OCI-LY7 (cell line): ENCODE data around the gene NTPCR. TPM values are rescaled to one million over a fixed set of nuclear protein-coding genes. Genes with fewer than 3 reads are reported as not detected.
A peak's percentile ranks its signal among the peaks of the same experiment; 100 is the strongest.

Experiments used
- BruUV-seq: library from RNA; stranded (reverse); fragments of 400-500 nt; replicated peaks from 2 replicates; lab custom pipeline; 2021; lab: Mats Ljungman, UMichigan
- CTCF ChIA-PET: fragments of 300-600 bp; sonication (Branson Sonifier 250); formaldehyde crosslinking; loops from one replicate; lab custom pipeline; 2022; ENCODE audit warnings: antibody characterized with exemption; ENCODE audit not compliant: unreplicated experiment; lab: Charles Lee
- POLR2A ChIA-PET: fragments of 300-600 bp; sonication (Branson Sonifier 250); formaldehyde crosslinking; loops from one replicate; lab custom pipeline; 2022; ENCODE audit warnings: antibody characterized with exemption; lab: Charles Lee
- DNase-seq: peaks from one replicate; pipeline ENCODE4 v3.0.0-alpha.2; 2015; ENCODE audit warnings: low spot score
- H2AFZ ChIP-seq: fragments of 200-600 bp; sonication (generic), shearing (Covaris generic); 2 replicates; pipeline ENCODE4 v1.6.1; 2014; ENCODE audit warnings: mild to moderate bottlenecking, antibody characterized with exemption, low read length, moderate library complexity
- H3K27ac ChIP-seq: fragments of 200-600 bp; sonication (generic); 2 replicates; pipeline ENCODE4 v1.5.1; 2014; ENCODE audit warnings: mixed run types, low read depth, mild to moderate bottlenecking, moderate library complexity, low read length, inconsistent platforms; ENCODE audit not compliant: poor library complexity, severe bottlenecking
- H3K36me3 ChIP-seq: fragments of 200-600 bp; sonication (generic); 2 replicates; pipeline ENCODE4 v1.6.1; 2014; ENCODE audit warnings: mild to moderate bottlenecking, antibody characterized with exemption, low read length, moderate library complexity, mixed read lengths; ENCODE audit not compliant: insufficient read depth
- H3K4me1 ChIP-seq: fragments of 200-600 bp; sonication (generic); 2 replicates; pipeline ENCODE4 v1.5.1; 2014; ENCODE audit warnings: mild to moderate bottlenecking, low read length; ENCODE audit not compliant: insufficient read depth, poor library complexity, severe bottlenecking
- H3K4me2 ChIP-seq: fragments of 200-600 bp; sonication (generic); 2 replicates; pipeline ENCODE4 v1.6.1; 2014; ENCODE audit warnings: mild to moderate bottlenecking, low read length
- H3K4me3 ChIP-seq: fragments of 200-600 bp; sonication (generic); 2 replicates; pipeline ENCODE4 v1.5.1; 2014; ENCODE audit warnings: mild to moderate bottlenecking, low read depth, low read length; ENCODE audit not compliant: poor library complexity, severe bottlenecking
- H3K79me2 ChIP-seq: fragments of 200-600 bp; sonication (generic); 2 replicates; pipeline ENCODE4 v1.6.1; 2016; ENCODE audit warnings: low read depth, mild to moderate bottlenecking, low read length, moderate library complexity, mixed read lengths; ENCODE audit not compliant: insufficient read depth
- H3K9me2 ChIP-seq: fragments of 200-600 bp; sonication (generic); 2 replicates; pipeline ENCODE4 v1.6.1; 2016; ENCODE audit warnings: mild to moderate bottlenecking, low read length, mixed read lengths; ENCODE audit not compliant: insufficient read depth
- H3K9me3 ChIP-seq: fragments of 200-600 bp; sonication (generic); 2 replicates; pipeline ENCODE4 v1.6.1; 2014; ENCODE audit warnings: mild to moderate bottlenecking, mixed run types, low read length, mixed read lengths
- H4K20me1 ChIP-seq: fragments of 200-600 bp; sonication (generic); 2 replicates; pipeline ENCODE4 v1.6.1; 2014; ENCODE audit warnings: mild to moderate bottlenecking, antibody characterized with exemption, low read length, moderate library complexity, mixed read lengths; ENCODE audit not compliant: insufficient read depth
- EZH2phosphoT487 ChIP-seq: fragments of 200-600 bp; sonication (generic); IDR thresholded peaks from 2 replicates; pipeline ENCODE4 v1.6.1; 2018; ENCODE audit warnings: low read depth, borderline replicate concordance, mild to moderate bottlenecking, mixed run types, antibody characterized with exemption, low read length, moderate library complexity, mixed read lengths
- intact Hi-C: fragments of 100-400 bp; cut with micrococcal nuclease; formaldehyde crosslinking; loops from one replicate; pipeline ENCODE4 v1.10.0; 2022; ENCODE audit not compliant: unreplicated experiment
- total RNA-seq, 2 experiments: library from RNA; depleted of rRNA in 1 of 2; stranded (reverse); fragments of >200 nt in 1 of 2; shearing (Covaris generic) in 1 of 2; gene quantifications; 2 replicates each; pipeline ENCODE4 v1.2.3, GENCODE V29; 2014 to 2022
- TF ChIP-seq, protein P1 (sequence below): fragments of 200-600 bp; sonication (generic); conservative IDR thresholded peaks from 2 replicates; pipeline ENCODE4 v1.5.1; 2014; ENCODE audit warnings: mild to moderate bottlenecking, antibody characterized with exemption, low read length, moderate library complexity, mixed read lengths

The NTPCR gene
- total RNA-seq, 2 experiments from 2014 or later, result 17.3 to 39.1 TPM

DNA sequence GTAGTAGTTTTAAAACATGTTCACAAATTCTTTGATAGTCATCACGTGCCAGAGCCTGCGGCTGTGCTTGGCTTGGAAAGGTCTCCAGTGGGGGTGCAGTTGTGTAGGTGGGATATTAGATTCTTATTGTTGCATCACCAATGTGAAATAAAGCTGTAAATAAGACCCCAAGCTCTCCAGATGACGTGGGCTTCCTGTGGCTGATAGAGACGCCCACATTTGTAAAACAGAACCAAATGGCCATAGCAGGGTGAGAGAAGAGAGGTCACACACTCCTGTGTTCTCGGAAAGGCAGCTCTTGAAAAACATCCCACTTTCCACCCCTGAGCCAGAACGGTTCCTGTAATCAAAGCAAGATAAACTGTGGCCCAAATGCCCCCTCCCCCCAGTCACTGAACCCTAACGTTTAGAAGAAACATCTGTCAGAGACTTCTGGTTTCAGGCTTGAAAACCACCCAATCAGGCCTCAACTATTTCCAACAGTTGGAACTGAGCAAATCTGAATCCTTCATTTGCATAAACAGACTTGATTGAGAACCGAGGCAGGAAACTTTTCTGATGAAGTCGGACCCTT, 6.6 kb upstream of the NTPCR start:
- intact Hi-C loops, result no loop called here
- ChIA-PET POLR2A (no interaction called here), CTCF (no interaction called here)
- Histone ChIP-seq H3K9me2 (no peaks in the 10 kb centered on the region), H3K79me2 (no peaks in the 10 kb centered on the region), H3K27ac (no peak overlapping the region), H3K4me1 (peaks cover 11% of the 10 kb centered on the region), H4K20me1 (no peaks in the 10 kb centered on the region), H3K4me3 (peak overlapping the region; percentile 4), H3K9me3 (peaks cover 6% of the 10 kb centered on the region; the same call in 1 of the 2 replicates), H2AFZ (peak overlapping the region; percentile 75; the same call in 1 of the 2 replicates), H3K4me2 (peak overlapping the region; percentile 10; the same call in 1 of the 2 replicates), H3K36me3 (no peaks in the 10 kb centered on the region)
- BruUV-seq, result no TSS peak
- peak; percentile 56 for DNase-seq
- no peak for TF ChIP-seq EZH2phosphoT487
- TF ChIP-seq, protein P1, sequence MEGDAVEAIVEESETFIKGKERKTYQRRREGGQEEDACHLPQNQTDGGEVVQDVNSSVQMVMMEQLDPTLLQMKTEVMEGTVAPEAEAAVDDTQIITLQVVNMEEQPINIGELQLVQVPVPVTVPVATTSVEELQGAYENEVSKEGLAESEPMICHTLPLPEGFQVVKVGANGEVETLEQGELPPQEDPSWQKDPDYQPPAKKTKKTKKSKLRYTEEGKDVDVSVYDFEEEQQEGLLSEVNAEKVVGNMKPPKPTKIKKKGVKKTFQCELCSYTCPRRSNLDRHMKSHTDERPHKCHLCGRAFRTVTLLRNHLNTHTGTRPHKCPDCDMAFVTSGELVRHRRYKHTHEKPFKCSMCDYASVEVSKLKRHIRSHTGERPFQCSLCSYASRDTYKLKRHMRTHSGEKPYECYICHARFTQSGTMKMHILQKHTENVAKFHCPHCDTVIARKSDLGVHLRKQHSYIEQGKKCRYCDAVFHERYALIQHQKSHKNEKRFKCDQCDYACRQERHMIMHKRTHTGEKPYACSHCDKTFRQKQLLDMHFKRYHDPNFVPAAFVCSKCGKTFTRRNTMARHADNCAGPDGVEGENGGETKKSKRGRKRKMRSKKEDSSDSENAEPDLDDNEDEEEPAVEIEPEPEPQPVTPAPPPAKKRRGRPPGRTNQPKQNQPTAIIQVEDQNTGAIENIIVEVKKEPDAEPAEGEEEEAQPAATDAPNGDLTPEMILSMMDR, result no peak

DNA sequence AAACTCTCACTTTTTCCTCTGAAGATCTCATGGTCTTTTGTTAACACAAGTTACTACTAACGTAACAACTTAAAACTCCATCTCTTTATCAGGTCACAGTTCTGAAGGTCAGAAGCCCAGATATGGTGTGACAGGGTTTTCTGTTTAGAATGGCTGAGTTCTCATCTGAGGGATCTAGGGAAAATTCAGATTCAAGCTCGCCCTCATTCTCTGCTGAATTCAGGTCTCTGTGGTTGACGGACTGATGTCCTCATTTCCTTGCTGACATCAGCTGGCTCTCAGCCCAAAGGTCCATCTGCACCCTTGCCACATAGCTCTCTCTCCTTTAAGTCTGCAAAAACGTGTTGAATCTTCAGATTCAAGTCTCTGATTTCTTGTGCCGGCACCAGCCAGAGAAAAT, 6.1 kb upstream of the NTPCR start:
- H3K4me1 ChIP-seq, result peaks cover 11% of the 10 kb centered on the region
- peaks cover 6% of the 10 kb centered on the region; the same call in 1 of the 2 replicates for H3K9me3 ChIP-seq
- no peak for TF ChIP-seq EZH2phosphoT487
- TF ChIP-seq, protein P1, result no peak
- H3K36me3 ChIP-seq, result no peaks in the 10 kb centered on the region
- H3K4me2 ChIP-seq, result 0 out of 2 replicates have a peak overlapping the region, but pooled peaks have one; percentile 10
- H3K27ac ChIP-seq, result no peak overlapping the region
- peak overlapping the region; percentile 4 for H3K4me3 ChIP-seq
- H3K9me2 ChIP-seq, result no peaks in the 10 kb centered on the region
- no peak for DNase-seq
- H4K20me1 ChIP-seq, result no peaks in the 10 kb centered on the region
- intact Hi-C loops, result no loop called here
- no TSS peak for BruUV-seq
- CTCF ChIA-PET, result no interaction called here
- no peaks in the 10 kb centered on the region for H3K79me2 ChIP-seq
- peak overlapping the region; percentile 75; the same call in 1 of the 2 replicates for H2AFZ ChIP-seq
- POLR2A ChIA-PET, result interaction anchor here (0.6 kb wide), 1 partner anchor 520 kb away, joined by 3 read pairs; no protein-coding TSS in a partner anchor
